Caco-2 (cell line): ENCODE measurements around the gene FAM193A. TPM values are rescaled to one million over a fixed set of nuclear protein-coding genes. Genes with fewer than 3 reads are reported as not detected.
A peak's percentile ranks its signal among the peaks of the same experiment; 100 is the strongest.

Experiments
- BruUV-seq: library from RNA; stranded (reverse); fragments of 400-500 nt; replicated peaks from 2 replicates; lab custom pipeline; 2021; lab: Mats Ljungman, UMichigan
- CTCF ChIA-PET: fragments of 300-600 bp; sonication (Branson Sonifier 250); formaldehyde crosslinking; loops from one replicate; lab custom pipeline; 2022; ENCODE audit warnings: antibody characterized with exemption; lab: Charles Lee
- POLR2A ChIA-PET: fragments of 300-600 bp; sonication (Branson Sonifier 250); formaldehyde crosslinking; loops from one replicate; lab custom pipeline; 2022; ENCODE audit warnings: antibody characterized with exemption; lab: Charles Lee
- DNase-seq, 2 experiments: peaks; one replicate each; pipeline versions ENCODE4 v3.0.0 to v3.0.0-alpha.2; 2020 to 2022
- H3K27me3 ChIP-seq: replicated peaks from 2 replicates; pipeline ENCODE4 v1.6.0; 2011; ENCODE audit warnings: low read length; ENCODE audit not compliant: control insufficient read depth, insufficient read depth
- H3K36me3 ChIP-seq: 2 replicates; pipeline ENCODE4 v1.5.1; 2011; ENCODE audit warnings: low read length; ENCODE audit not compliant: control insufficient read depth, insufficient read depth
- H3K4me1 ChIP-seq: fragments of 250-450 bp; sonication (Bioruptor Pico); 2 replicates; pipeline ENCODE4 v1.5.1; 2020; ENCODE audit warnings: mild to moderate bottlenecking
- H3K4me3 ChIP-seq: 2 replicates; pipeline ENCODE4 v1.5.1; 2011; ENCODE audit warnings: low read depth, mild to moderate bottlenecking, control low read depth, low read length
- H3K9me3 ChIP-seq: fragments of 250-450 bp; sonication (Bioruptor Pico); 2 replicates; pipeline ENCODE4 v1.5.1; 2020; ENCODE audit warnings: mild to moderate bottlenecking, moderate library complexity
- H3K27ac Mint-ChIP-seq: one replicate; pipeline ENCODE4 v1.8.0; 2022; ENCODE audit warnings: mixed read lengths; ENCODE audit not compliant: unreplicated experiment
- H3K27me3 Mint-ChIP-seq: one replicate; pipeline ENCODE4 v1.8.0; 2022; ENCODE audit warnings: mixed read lengths; ENCODE audit not compliant: insufficient read depth, unreplicated experiment
- H3K36me3 Mint-ChIP-seq: one replicate; pipeline ENCODE4 v1.8.0; 2022; ENCODE audit warnings: mild to moderate bottlenecking, mixed read lengths; ENCODE audit not compliant: insufficient read depth, unreplicated experiment
- H3K4me1 Mint-ChIP-seq: one replicate; pipeline ENCODE4 v1.8.0; 2022; ENCODE audit warnings: low read depth, mixed read lengths; ENCODE audit not compliant: unreplicated experiment
- H3K4me3 Mint-ChIP-seq: one replicate; pipeline ENCODE4 v1.8.0; 2022; ENCODE audit warnings: mild to moderate bottlenecking, moderate library complexity, mixed read lengths; ENCODE audit not compliant: unreplicated experiment
- H3K9me3 Mint-ChIP-seq: one replicate; pipeline ENCODE4 v1.8.0; 2022; ENCODE audit warnings: mixed read lengths; ENCODE audit not compliant: unreplicated experiment
- intact Hi-C: fragments of 100-400 bp; cut with micrococcal nuclease; formaldehyde crosslinking; loops from one replicate; pipeline ENCODE4 v1.10.0; 2022; ENCODE audit not compliant: unreplicated experiment
- total RNA-seq: library from RNA; stranded (reverse); gene quantifications from 2 replicates; pipeline ENCODE4 v1.2.3, GENCODE V29; 2022
- TF ChIP-seq, protein P1 (sequence below), 2 experiments: fragments of 200-600 bp in 1 of 2; IDR thresholded peaks; 1 replicate in 1 of 2; 2 replicates in 1 of 2; pipeline versions ENCODE4 v1.5.1 to v1.8.0; 2011 to 2022; ENCODE audit warnings: antibody characterized with exemption in 1 of 2, control low read depth in 1 of 2, inconsistent platforms in 1 of 2, low read depth in 1 of 2, low read length in 1 of 2, mild to moderate bottlenecking in 1 of 2, moderate library complexity in 1 of 2; ENCODE audit not compliant: insufficient read depth in 1 of 2, severe bottlenecking in 1 of 2, unreplicated experiment in 1 of 2

The FAM193A gene
- total RNA-seq, 1 experiment from 2014 or later: 28.7 TPM

GRCh38 chr4:2732526-2732925 is 196.1 kb downstream of the FAM193A start:
- no peaks in the 10 kb centered on the region for H3K27me3 Mint-ChIP-seq
- H3K9me3 ChIP-seq: no peaks in the 10 kb centered on the region
- H3K4me1 ChIP-seq: no peaks in the 10 kb centered on the region
- peaks cover 41% of the 10 kb centered on the region for H3K36me3 Mint-ChIP-seq
- ChIA-PET CTCF (no interaction called here), POLR2A (no interaction called here)
- peak overlapping the region; percentile 84 for H3K27ac Mint-ChIP-seq
- no peaks in the 10 kb centered on the region for H3K4me1 Mint-ChIP-seq
- TF ChIP-seq, protein P1, sequence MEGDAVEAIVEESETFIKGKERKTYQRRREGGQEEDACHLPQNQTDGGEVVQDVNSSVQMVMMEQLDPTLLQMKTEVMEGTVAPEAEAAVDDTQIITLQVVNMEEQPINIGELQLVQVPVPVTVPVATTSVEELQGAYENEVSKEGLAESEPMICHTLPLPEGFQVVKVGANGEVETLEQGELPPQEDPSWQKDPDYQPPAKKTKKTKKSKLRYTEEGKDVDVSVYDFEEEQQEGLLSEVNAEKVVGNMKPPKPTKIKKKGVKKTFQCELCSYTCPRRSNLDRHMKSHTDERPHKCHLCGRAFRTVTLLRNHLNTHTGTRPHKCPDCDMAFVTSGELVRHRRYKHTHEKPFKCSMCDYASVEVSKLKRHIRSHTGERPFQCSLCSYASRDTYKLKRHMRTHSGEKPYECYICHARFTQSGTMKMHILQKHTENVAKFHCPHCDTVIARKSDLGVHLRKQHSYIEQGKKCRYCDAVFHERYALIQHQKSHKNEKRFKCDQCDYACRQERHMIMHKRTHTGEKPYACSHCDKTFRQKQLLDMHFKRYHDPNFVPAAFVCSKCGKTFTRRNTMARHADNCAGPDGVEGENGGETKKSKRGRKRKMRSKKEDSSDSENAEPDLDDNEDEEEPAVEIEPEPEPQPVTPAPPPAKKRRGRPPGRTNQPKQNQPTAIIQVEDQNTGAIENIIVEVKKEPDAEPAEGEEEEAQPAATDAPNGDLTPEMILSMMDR (IDR thresholded peaks at IDR 0.05; ENCODE audit: insufficient read depth in 1 of 2, low read depth in 1 of 2, low read length in 1 of 2, severe bottlenecking in 1 of 2, unreplicated experiment in 1 of 2): no peak
- DNase-seq: no peak
- no TSS peak for BruUV-seq
- no peak overlapping the region for H3K4me3 Mint-ChIP-seq
- H3K9me3 Mint-ChIP-seq: no peaks in the 10 kb centered on the region
- no peak overlapping the region for H3K4me3 ChIP-seq
- intact Hi-C loops: no loop called here
- no peaks in the 10 kb centered on the region for H3K27me3 ChIP-seq
- H3K36me3 ChIP-seq: no peaks in the 10 kb centered on the region

- Mint-ChIP-seq H3K9me3 (no peaks in the 10 kb centered on the region), H3K27ac (peak overlapping the region; percentile 84), H3K36me3 (peaks cover 46% of the 10 kb centered on the region), H3K4me1 (no peaks in the 10 kb centered on the region), H3K27me3 (no peaks in the 10 kb centered on the region), H3K4me3 (no peak overlapping the region)
- Histone ChIP-seq H3K9me3 (no peaks in the 10 kb centered on the region), H3K27me3 (no peaks in the 10 kb centered on the region), H3K4me3 (no peak overlapping the region), H3K4me1 (no peaks in the 10 kb centered on the region), H3K36me3 (no peaks in the 10 kb centered on the region)
- intact Hi-C loops: no loop called here
- TF ChIP-seq, protein P1 (IDR thresholded peaks at IDR 0.05; ENCODE audit: insufficient read depth in 1 of 2, low read depth in 1 of 2, low read length in 1 of 2, severe bottlenecking in 1 of 2, unreplicated experiment in 1 of 2): no peak
- CTCF ChIA-PET: interaction anchor here (0.6 to 1.1 kb wide), 2 partner anchors 8 to 21 kb away, joined by 3 to 6 read pairs; no protein-coding TSS in a partner anchor
- no peak for DNase-seq
- POLR2A ChIA-PET: no interaction called here
- BruUV-seq: no TSS peak
Observed at GRCh38 chr4:2733001-2733843, 196.8 kb downstream of the FAM193A start.

DNA sequence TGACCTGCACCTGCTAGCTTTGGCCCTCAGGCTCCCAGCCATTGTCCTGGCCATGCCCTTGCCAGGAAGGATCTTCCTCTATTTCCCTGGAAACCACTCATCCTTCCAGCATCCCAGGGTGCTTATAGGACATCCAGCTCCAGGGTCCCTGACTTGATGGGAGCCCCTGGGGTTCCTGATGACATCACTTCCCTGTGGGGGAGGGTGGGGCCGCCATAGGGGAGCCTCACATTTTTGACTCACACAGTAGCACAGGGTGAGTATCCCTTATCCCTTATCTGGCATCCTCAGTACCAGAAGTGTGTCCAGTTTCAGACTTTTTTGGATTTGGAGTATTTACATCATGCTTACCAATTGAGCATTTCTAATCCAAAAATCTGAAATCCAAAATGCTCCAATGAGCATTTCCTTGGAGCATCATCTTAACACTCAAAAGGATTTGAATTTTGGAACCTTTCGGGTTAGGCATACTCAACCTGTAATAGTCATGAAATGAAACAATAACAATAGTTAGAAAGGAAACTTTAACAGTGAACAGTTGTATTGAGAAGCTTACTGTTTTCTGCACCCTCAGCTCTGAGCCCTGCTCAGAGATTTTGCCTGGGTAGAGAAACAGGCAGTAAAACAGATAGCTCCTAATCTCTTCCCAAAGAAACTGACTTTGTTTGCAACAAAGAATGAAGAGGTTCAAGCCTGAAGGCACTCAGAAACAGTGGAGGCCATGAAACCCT is 197.6 kb downstream of the FAM193A start:
- H3K4me1 ChIP-seq: no peaks in the 10 kb centered on the region
- intact Hi-C loops: no loop called here
- BruUV-seq: no TSS peak
- H3K9me3 ChIP-seq: no peaks in the 10 kb centered on the region
- ChIA-PET CTCF (interaction anchor here (0.5 to 1.1 kb wide), 3 partner anchors 9 to 21 kb away, joined by 3 to 6 read pairs (median 4); no protein-coding TSS in a partner anchor), POLR2A (no interaction called here)
- H3K36me3 ChIP-seq: no peaks in the 10 kb centered on the region
- H3K4me1 Mint-ChIP-seq: no peaks in the 10 kb centered on the region
- no peak overlapping the region for H3K27ac Mint-ChIP-seq
- peaks cover 49% of the 10 kb centered on the region for H3K36me3 Mint-ChIP-seq
- no peak for DNase-seq
- no peaks in the 10 kb centered on the region for H3K9me3 Mint-ChIP-seq
- no peak overlapping the region for H3K4me3 ChIP-seq
- no peaks in the 10 kb centered on the region for H3K27me3 ChIP-seq
- no peaks in the 10 kb centered on the region for H3K27me3 Mint-ChIP-seq
- no peak overlapping the region for H3K4me3 Mint-ChIP-seq
- TF ChIP-seq, protein P1 (IDR thresholded peaks at IDR 0.05; ENCODE audit: insufficient read depth in 1 of 2, low read depth in 1 of 2, low read length in 1 of 2, severe bottlenecking in 1 of 2, unreplicated experiment in 1 of 2): no peak
